Measurements from ENCODE around the gene PPP6R2.
"Not testable (repeated sequence)": the region's sequence is repeated elsewhere in the genome, so short reads cannot be mapped to it uniquely, and the experiment has no call there.

The PPP6R2 gene

GRCh38 chr22:50337262-50338041, 5.7 kb upstream of the PPP6R2 start:
- Histone ChIP-seq H3K27ac (no peak overlapping the region), H3K4me3 (no peak overlapping the region)

GRCh38 chr22:50338042-50338573, 5.0 kb upstream of the PPP6R2 start:
- Histone ChIP-seq H3K4me3 (no peak overlapping the region), H3K27ac (no peak overlapping the region)

GRCh38 chr22:50338860-50339462, 4.2 kb upstream of the PPP6R2 start:
- no peak overlapping the region for H3K27ac ChIP-seq

GRCh38 chr22:50339945-50340879, 2.9 kb upstream of the PPP6R2 start:
- Histone ChIP-seq H3K4me3 (no peak overlapping the region), H3K27ac (no peak overlapping the region)

More at GRCh38 chr22:50338860-50339462, 4.2 kb upstream of the PPP6R2 start:
- H3K4me3 ChIP-seq, result no peak overlapping the region

GRCh38 chr22:50341977-50342650, 1.0 kb upstream of the PPP6R2 start:
- H3K4me3 ChIP-seq, result peak overlapping the region; percentile 65 to 98 (median 87)
- H3K27ac ChIP-seq, result peak overlapping the region in 18 of 21 experiments; percentile 28 to 97 (median 93)

GRCh38 chr22:50343541-50343935, 411 bp downstream of the PPP6R2 start:
- peak overlapping the region; percentile 81 to 97 (median 94) for H3K27ac ChIP-seq
- peak overlapping the region; percentile 65 to 98 (median 87) for H3K4me3 ChIP-seq

GRCh38 chr22:50346470-50346869, 3.3 kb downstream of the PPP6R2 start:
- H3K4me3 ChIP-seq, result no peak overlapping the region
- peak overlapping the region in 1 of 21 experiments; percentile 28 for H3K27ac ChIP-seq

- no peak overlapping the region for H3K4me3 ChIP-seq
- H3K27ac ChIP-seq, result no peak overlapping the region
Observed at GRCh38 chr22:50347157-50347556, 4.0 kb downstream of the PPP6R2 start.

- no peak overlapping the region for H3K27ac ChIP-seq
- H3K4me3 ChIP-seq, result no peak overlapping the region
Observed at GRCh38 chr22:50348058-50348457, 4.9 kb downstream of the PPP6R2 start.

GRCh38 chr22:50356186-50356585, 13.1 kb downstream of the PPP6R2 start:
- Histone ChIP-seq H3K27ac (no peak overlapping the region), H3K4me3 (no peak overlapping the region)

GRCh38 chr22:50357222-50357621, 14.1 kb downstream of the PPP6R2 start:
- H3K4me3 ChIP-seq, result no peak overlapping the region
- H3K27ac ChIP-seq, result no peak overlapping the region

GRCh38 chr22:50357756-50358155, 14.6 kb downstream of the PPP6R2 start:
- Histone ChIP-seq H3K27ac (no peak overlapping the region), H3K4me3 (no peak overlapping the region)

- H3K27ac ChIP-seq, result peak overlapping the region in 1 of 21 experiments; percentile 62
- no peak overlapping the region for H3K4me3 ChIP-seq
Observed at GRCh38 chr22:50360578-50360977, 17.5 kb downstream of the PPP6R2 start.

- H3K4me3 ChIP-seq, result no peak overlapping the region
- H3K27ac ChIP-seq, result peak overlapping the region in 7 of 21 experiments; percentile 16 to 62 (median 35)
Observed at GRCh38 chr22:50361222-50361621, 18.1 kb downstream of the PPP6R2 start.

- Histone ChIP-seq H3K27ac (peak overlapping the region in 7 of 21 experiments; percentile 1 to 62 (median 30)), H3K4me3 (no peak overlapping the region)
Observed at GRCh38 chr22:50361688-50362087, 18.6 kb downstream of the PPP6R2 start.

- H3K27ac ChIP-seq, result peak overlapping the region in 1 of 21 experiments; percentile 62
- H3K4me3 ChIP-seq, result no peak overlapping the region
Observed at GRCh38 chr22:50363166-50363802, 20.2 kb downstream of the PPP6R2 start.

GRCh38 chr22:50363803-50364194, 20.7 kb downstream of the PPP6R2 start:
- H3K27ac ChIP-seq, H3K4me3 ChIP-seq: not testable (repeated sequence)

- Histone ChIP-seq H3K27ac (no peak overlapping the region), H3K4me3 (no peak overlapping the region)
Observed at GRCh38 chr22:50367778-50368500, 24.8 kb downstream of the PPP6R2 start.

Data from skin epidermis (tissue), 12 donors.